Measurements from ENCODE around the gene MXRA5.

GRCh38 chrX:3262901-3263300, 83.6 kb downstream of the MXRA5 start:
- TF ChIP-seq, protein P1, sequence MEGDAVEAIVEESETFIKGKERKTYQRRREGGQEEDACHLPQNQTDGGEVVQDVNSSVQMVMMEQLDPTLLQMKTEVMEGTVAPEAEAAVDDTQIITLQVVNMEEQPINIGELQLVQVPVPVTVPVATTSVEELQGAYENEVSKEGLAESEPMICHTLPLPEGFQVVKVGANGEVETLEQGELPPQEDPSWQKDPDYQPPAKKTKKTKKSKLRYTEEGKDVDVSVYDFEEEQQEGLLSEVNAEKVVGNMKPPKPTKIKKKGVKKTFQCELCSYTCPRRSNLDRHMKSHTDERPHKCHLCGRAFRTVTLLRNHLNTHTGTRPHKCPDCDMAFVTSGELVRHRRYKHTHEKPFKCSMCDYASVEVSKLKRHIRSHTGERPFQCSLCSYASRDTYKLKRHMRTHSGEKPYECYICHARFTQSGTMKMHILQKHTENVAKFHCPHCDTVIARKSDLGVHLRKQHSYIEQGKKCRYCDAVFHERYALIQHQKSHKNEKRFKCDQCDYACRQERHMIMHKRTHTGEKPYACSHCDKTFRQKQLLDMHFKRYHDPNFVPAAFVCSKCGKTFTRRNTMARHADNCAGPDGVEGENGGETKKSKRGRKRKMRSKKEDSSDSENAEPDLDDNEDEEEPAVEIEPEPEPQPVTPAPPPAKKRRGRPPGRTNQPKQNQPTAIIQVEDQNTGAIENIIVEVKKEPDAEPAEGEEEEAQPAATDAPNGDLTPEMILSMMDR (conservative IDR thresholded peaks at IDR 0.05 in 1 of 2, IDR thresholded peaks at IDR 0.05 in 1 of 2; ENCODE audit: extremely low read depth in 1 of 2, insufficient read depth in 1 of 2, low read depth in 1 of 2, low read length in 2 of 2), result no peak
- TF ChIP-seq EZH2 (IDR thresholded peaks at IDR 0.05; ENCODE audit: borderline replicate concordance, low read length), result no peak

Measured in mammary epithelial cell (primary cell).